IPS DF 6.9 (cell line): ENCODE measurements around the gene ATP8B1.

Source experiments
- DNase-seq: peaks from one replicate; pipeline ENCODE4 v3.0.0-alpha.2; 2013; ENCODE audit warnings: low read depth, low spot score
- H3K27ac ChIP-seq: one replicate; pipeline ENCODE4 v1.5.1; 2013; ENCODE audit warnings: low read length, control low read depth
- H3K27me3 ChIP-seq: 2 replicates; pipeline ENCODE4 v1.6.1; 2013; ENCODE audit warnings: mild to moderate bottlenecking, low read length; ENCODE audit not compliant: control insufficient read depth, insufficient read depth
- H3K36me3 ChIP-seq: 2 replicates; pipeline ENCODE4 v1.6.1; 2013; ENCODE audit warnings: low read length; ENCODE audit not compliant: control insufficient read depth, insufficient read depth
- H3K4me1 ChIP-seq: 2 replicates; pipeline ENCODE4 v1.6.1; 2013; ENCODE audit warnings: low read length; ENCODE audit not compliant: control insufficient read depth, insufficient read depth
- H3K4me3 ChIP-seq: 2 replicates; pipeline ENCODE4 v1.5.1; 2013; ENCODE audit warnings: mild to moderate bottlenecking, low read length
- H3K9me3 ChIP-seq: 2 replicates; pipeline ENCODE4 v1.6.1; 2013; ENCODE audit warnings: low read length, inconsistent platforms; ENCODE audit not compliant: control insufficient read depth, insufficient read depth
- WGBS: extraction: QIAGEN DNeasy Blood & Tissue Kit; methylation state at CpG from one replicate; pipeline ENCODE4 v1.1.7; 2013; ENCODE audit warnings: mixed read lengths, missing lambda C conversion rate; ENCODE audit not compliant: insufficient read length, insufficient coverage; 5-methylcytosine and 5-hydroxymethylcytosine counted together

Gene ATP8B1

GRCh38 chr18:57819671-57820460 lies 16.8 kb upstream of the ATP8B1 start:
- Histone ChIP-seq H3K27ac (no peak overlapping the region), H3K4me1 (no peaks in the 10 kb centered on the region), H3K4me3 (no peak overlapping the region), H3K36me3 (no peaks in the 10 kb centered on the region), H3K9me3 (no peaks in the 10 kb centered on the region), H3K27me3 (no peaks in the 10 kb centered on the region)
- no peak for DNase-seq
- no CpG with 5 or more reads among the region's 10 CpGs for WGBS

DNA sequence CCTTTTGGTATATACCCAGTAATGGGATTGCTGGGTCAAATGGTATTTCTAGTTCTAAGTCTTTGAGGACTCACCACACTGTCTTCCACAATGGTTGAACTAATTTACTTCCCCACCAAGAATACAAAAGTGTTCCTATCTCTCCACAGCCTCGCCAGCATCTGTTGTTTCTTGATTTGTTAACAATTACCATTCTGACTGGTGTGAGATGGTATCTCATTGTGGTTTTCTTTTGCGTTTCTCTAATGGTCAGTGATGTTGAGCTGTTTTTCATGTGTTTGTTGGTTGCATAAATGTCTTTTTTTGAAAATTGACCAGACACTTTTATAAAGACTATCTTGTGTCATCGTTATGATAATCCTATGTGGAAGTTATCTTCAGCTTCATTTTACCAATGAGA lies 16.0 kb upstream of the ATP8B1 start:
- H3K9me3 ChIP-seq: no peaks in the 10 kb centered on the region
- H3K4me3 ChIP-seq: no peak overlapping the region
- no peak overlapping the region for H3K27ac ChIP-seq
- no peaks in the 10 kb centered on the region for H3K4me1 ChIP-seq
- DNase-seq: no peak
- no peaks in the 10 kb centered on the region for H3K27me3 ChIP-seq
- no CpG with 5 or more reads among the region's 3 CpGs for WGBS
- H3K36me3 ChIP-seq: no peaks in the 10 kb centered on the region

DNA sequence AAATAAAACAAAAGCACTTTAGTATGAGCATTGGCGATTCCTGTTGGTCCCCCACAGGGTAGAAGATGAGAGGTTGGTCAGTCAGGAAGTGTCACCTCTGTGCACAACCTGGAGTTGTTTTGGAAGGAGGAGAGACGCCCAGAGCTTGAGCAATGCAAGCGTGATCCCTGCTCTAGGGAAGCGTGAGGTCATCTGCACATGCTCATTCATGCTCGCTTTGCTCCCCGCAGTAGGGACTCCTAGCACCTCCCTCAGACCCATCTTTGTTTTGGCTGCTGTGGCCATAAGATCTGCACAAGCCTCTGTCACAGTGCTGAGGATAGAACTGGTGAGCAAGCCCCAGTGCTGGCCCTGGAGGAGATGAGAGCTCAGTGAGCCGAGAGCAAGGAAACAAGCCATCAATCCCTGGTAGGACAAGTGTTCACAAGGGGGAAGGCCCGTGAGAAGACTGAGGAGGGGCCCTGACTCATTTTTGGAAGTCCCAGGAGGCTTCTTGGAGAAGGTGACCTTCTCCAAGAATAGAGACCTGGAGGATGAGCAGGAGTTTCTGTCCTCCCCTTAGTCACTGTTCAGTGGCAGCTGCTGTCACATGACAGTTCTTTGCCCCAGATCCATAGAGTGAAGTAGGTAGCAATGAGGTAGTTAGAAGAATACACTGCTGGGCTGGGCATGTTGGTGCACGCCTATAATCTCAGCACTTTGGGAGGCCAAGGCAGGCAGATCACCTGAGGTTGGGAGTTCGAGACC lies 13.3 kb upstream of the ATP8B1 start:
- Histone ChIP-seq H3K36me3 (no peaks in the 10 kb centered on the region), H3K9me3 (no peaks in the 10 kb centered on the region), H3K27me3 (no peaks in the 10 kb centered on the region), H3K4me1 (no peaks in the 10 kb centered on the region), H3K4me3 (no peak overlapping the region), H3K27ac (no peak overlapping the region)
- no peak for DNase-seq
- no CpG with 5 or more reads among the region's 10 CpGs for WGBS

DNA sequence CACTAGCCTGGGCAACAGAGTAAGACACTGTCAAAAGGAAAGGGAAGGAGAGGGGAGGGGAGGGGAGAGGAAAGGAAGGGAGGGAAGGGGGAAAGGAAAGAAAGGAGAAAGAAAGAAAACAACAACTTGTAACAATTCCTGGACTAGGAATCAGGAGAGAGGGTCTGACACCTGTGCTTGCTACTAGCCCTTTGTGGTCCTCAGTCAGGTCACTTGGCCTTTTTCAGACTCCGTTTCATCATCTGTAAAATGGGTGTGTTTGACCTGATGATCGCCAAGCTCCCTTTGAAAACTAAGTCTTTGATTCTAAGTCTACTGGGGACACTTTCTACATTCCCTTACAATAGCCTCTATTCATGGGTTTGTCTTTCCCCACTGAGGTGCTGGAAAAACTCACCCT lies 11.4 kb upstream of the ATP8B1 start:
- no peaks in the 10 kb centered on the region for H3K27me3 ChIP-seq
- H3K27ac ChIP-seq: no peak overlapping the region
- no peak overlapping the region for H3K4me3 ChIP-seq
- WGBS: no CpG with 5 or more reads among the region's 2 CpGs
- H3K4me1 ChIP-seq: no peaks in the 10 kb centered on the region
- no peak for DNase-seq
- H3K9me3 ChIP-seq: no peaks in the 10 kb centered on the region
- H3K36me3 ChIP-seq: no peaks in the 10 kb centered on the region

GRCh38 chr18:57813245-57813644 lies 10.1 kb upstream of the ATP8B1 start:
- Histone ChIP-seq H3K4me3 (no peak overlapping the region), H3K4me1 (no peaks in the 10 kb centered on the region), H3K27ac (no peak overlapping the region), H3K36me3 (no peaks in the 10 kb centered on the region), H3K9me3 (no peaks in the 10 kb centered on the region), H3K27me3 (no peaks in the 10 kb centered on the region)
- no peak for DNase-seq

DNA sequence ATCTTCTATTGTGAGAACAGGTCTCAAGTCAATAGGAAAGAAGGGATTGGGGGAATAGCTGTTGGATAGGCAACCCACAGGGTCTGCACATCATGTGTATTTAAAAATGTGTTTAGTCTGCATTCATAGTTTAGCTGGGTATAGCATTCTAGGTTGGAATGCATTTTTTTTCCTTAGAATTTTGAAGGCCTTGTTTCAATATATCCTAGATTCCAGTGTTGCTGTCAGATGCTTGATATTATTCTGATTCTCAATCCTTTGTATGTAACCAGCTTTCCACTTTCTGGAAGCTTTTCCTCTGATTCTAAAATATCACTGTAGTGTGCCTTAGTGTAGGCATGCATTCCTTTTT lies 9.0 kb upstream of the ATP8B1 start:
- Histone ChIP-seq H3K9me3 (no peaks in the 10 kb centered on the region), H3K4me1 (no peaks in the 10 kb centered on the region), H3K4me3 (no peak overlapping the region), H3K36me3 (no peaks in the 10 kb centered on the region), H3K27ac (no peak overlapping the region), H3K27me3 (no peaks in the 10 kb centered on the region)
- no peak for DNase-seq

- Histone ChIP-seq H3K27ac (no peak overlapping the region), H3K4me1 (no peaks in the 10 kb centered on the region), H3K9me3 (no peaks in the 10 kb centered on the region), H3K27me3 (no peaks in the 10 kb centered on the region), H3K4me3 (no peak overlapping the region), H3K36me3 (no peaks in the 10 kb centered on the region)
- DNase-seq: no peak
- no CpG with 5 or more reads among the region's 4 CpGs for WGBS
These were observed 8.5 kb upstream of the ATP8B1 start for GRCh38 chr18:57811477-57812125.

GRCh38 chr18:57809190-57809589 lies 6.1 kb upstream of the ATP8B1 start:
- no peaks in the 10 kb centered on the region for H3K36me3 ChIP-seq
- H3K27me3 ChIP-seq: peaks cover 6% of the 10 kb centered on the region; the same call in 1 of the 2 replicates
- H3K9me3 ChIP-seq: no peaks in the 10 kb centered on the region
- no peaks in the 10 kb centered on the region for H3K4me1 ChIP-seq
- no peak overlapping the region for H3K4me3 ChIP-seq
- no peak for DNase-seq
- H3K27ac ChIP-seq: no peak overlapping the region

- DNase-seq: no peak
- no peaks in the 10 kb centered on the region for H3K9me3 ChIP-seq
- H3K36me3 ChIP-seq: no peaks in the 10 kb centered on the region
- no CpG with 5 or more reads among the region's 2 CpGs for WGBS
- H3K27ac ChIP-seq: no peak overlapping the region
- H3K4me3 ChIP-seq: no peak overlapping the region
- H3K4me1 ChIP-seq: no peaks in the 10 kb centered on the region
- H3K27me3 ChIP-seq: peaks cover 11% of the 10 kb centered on the region; the same call in 1 of the 2 replicates
These were observed 4.4 kb upstream of the ATP8B1 start for GRCh38 chr18:57807336-57808117.

- no peak overlapping the region for H3K27ac ChIP-seq
- no peak overlapping the region for H3K4me3 ChIP-seq
- WGBS: no CpG with 5 or more reads among the region's 3 CpGs
- peaks cover 12% of the 10 kb centered on the region; the same call in 1 of the 2 replicates for H3K27me3 ChIP-seq
- DNase-seq: no peak
- no peaks in the 10 kb centered on the region for H3K36me3 ChIP-seq
- H3K9me3 ChIP-seq: no peaks in the 10 kb centered on the region
- peaks cover 1% of the 10 kb centered on the region; the same call in 1 of the 2 replicates for H3K4me1 ChIP-seq
These were observed 3.8 kb upstream of the ATP8B1 start for GRCh38 chr18:57806978-57807285.
